NCI-H1694 treated with DMSO at 0.1 percent for 48 hours (cell line): ENCODE results near the gene C16orf74.

Source experiments
- DNase-seq: peaks from one replicate; lab custom pipeline; 2025; lab: John Stamatoyannopoulos, UW

The C16orf74 gene

DNA sequence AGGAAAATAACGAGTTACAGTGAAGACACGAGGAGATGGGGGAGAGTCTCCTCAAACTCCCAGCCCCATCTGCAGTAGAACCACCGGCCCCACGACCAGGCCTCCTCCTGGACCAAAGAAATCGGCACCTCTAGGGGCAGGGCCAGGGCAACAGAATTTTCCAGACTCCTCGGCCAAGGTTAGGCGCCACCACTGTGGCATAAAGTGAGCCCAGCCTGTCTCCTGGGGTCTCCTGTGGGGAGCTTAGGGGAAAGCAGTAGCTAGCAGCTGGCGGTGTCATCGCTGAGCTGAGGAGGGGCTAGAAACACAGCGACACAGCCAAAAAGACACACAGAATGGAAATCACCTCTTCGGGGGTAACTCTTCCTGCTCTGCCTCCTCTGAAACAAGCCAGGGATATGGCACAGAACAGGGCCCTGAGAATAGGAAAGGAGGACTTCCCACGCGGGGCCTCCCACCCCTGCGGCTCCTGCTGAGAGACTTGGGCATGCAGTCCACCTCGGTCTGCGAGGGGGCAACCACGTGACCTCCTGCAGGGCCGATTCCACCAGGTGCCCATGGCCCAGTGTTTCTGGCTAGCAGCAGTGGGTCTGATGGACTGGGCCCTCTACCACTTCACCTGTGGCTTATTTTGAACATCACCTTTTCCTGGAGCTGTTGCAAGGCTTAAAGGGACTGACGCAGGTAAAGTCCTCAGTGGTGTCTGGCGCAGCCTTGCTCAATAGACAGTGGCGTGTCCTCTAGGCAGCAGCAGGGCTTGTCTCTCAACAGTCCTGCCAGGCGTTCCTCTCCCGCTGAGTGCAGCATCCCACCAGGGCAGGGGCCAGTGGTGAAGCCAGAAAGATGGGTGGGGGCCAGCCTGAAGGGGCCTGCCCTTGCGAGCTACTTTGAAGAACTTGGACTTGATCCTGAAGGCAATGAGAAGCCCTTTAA lies 55.4 kb downstream of the C16orf74 start:
- DNase-seq = no peak

GRCh38 chr16:85690469-85691064 lies 60.3 kb downstream of the C16orf74 start:
- peak; percentile 58 for DNase-seq

DNA sequence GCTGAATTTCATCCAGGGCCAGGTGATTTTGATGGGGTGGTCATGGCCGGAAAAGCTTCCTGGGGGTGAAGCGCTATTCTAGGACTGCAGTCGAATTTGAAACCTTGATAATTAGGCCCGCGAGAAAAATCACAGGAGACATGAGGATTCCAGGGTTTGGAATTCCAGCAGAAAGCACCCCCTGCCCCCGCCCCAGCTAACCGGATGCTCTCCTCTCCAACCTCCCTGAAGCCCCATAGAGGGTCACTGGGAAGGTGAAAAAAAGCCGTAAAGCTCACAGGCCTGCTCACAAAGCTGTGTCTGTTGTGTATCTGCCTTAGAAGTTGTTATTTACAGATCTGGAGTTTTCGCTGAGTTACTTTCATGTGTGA lies 61.0 kb downstream of the C16orf74 start:
- DNase-seq = no peak

DNA sequence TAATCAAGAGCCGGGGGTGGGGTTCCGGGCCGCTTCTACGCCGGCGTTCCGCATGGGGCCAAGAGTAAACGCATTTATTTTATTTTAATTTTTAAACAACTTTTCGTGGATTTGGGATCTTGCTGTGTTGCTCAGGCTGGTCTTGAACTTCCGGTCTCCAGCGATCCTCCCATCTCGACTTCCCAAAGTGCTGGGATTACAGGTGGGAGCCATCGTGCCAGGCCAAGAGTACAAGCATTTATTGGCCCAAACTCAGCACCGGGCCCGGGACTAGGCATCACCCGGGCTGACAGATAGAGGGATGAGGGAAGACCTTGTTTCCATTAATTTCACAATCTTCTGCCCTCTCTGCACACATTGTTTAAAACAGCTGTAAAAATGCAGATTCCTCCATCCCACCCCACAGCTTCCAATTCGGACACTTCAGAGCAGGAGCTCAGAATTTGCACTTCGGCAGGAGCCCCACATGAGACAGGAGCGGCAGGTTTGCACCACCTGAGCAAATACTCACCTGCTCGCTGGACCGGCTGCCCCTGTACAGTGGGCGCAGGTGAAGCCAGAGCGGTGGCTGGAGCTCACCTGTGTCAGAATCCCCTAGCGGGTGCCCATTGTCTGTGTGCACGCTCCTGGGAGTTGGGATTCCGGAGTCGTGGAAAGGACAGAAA lies 61.5 kb downstream of the C16orf74 start:
- no peak for DNase-seq

DNA sequence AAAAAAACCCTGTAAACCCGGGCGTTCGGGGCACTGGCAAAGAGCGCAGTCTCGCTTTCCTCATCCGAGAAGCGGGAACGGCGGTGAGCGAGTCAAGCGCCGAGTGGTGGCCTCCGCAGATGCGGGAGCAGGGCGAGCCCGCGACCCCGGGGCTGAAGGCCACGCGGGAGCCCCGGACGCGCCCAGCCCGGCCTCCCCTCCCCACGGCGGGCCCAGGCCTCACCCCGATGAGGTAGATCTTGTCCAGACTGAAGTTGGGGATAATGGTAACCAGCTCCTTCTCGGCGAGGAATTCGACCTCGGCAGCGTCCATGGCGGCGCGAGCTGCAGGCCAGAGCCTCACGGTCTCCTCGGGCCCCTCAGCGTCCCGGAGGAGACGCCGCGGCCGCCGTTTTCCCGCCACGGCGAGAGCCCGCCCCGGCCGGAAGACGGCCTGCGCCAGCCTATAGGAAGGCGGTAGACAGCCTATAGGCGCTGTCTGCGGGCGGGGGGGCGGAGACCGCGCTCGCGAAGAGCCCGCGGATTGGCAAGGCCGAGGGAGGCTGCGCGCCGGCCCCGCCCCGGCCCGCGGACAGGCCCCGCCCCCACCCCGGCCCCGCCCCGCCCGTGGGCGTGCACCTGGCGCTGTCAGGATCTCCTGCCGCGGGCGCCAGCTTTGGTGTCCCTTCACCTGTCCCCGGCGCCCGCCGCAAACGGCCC lies 62.2 kb downstream of the C16orf74 start, which contains the start of gene GINS2:
Gene GINS2, minus strand, starts transcription at position 369 of the 699 bp plus-strand sequence. Its CDS starts 56 bp downstream, at position 313.
- DNase-seq = peak; percentile 91

DNA sequence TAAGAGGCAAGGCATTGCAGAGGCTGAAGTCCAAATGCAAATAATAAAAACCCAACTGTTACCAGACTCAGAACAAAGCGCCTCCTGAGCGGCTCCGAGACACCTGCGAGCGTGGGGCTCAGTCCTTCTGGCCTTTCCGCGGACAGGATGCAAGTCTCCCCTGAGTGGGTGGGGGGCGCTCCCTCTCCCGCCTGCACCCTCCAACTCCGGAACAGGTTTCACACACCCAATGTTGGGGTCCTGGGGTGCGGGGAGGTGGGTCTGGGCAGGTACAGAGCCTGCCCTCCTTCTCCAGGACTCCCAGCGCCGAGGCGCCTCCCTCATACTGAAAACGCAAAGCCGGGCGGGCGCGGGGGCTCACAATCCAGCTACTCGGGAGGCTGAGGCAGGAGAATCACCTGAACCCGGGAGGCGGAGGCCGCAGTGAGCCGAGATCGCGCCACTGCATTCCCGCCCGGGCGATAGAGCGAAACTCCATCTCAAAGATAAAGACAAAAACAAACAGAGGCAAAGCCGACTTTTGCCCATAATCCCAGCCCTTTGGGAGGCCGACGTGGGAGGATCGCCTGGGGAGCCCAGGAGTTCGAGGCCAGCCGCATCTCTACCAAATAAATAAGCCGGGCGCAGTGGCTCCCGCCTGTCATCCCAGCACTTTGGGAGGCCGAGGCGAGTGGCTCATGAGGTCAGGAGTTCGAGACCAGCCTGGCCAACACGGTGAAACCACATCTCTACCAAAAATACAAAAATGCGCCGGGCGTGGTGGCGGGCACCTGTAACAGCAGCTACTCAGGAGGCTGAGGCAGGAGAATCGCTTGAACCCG lies 63.0 kb downstream of the C16orf74 start:
- no peak for DNase-seq

DNA sequence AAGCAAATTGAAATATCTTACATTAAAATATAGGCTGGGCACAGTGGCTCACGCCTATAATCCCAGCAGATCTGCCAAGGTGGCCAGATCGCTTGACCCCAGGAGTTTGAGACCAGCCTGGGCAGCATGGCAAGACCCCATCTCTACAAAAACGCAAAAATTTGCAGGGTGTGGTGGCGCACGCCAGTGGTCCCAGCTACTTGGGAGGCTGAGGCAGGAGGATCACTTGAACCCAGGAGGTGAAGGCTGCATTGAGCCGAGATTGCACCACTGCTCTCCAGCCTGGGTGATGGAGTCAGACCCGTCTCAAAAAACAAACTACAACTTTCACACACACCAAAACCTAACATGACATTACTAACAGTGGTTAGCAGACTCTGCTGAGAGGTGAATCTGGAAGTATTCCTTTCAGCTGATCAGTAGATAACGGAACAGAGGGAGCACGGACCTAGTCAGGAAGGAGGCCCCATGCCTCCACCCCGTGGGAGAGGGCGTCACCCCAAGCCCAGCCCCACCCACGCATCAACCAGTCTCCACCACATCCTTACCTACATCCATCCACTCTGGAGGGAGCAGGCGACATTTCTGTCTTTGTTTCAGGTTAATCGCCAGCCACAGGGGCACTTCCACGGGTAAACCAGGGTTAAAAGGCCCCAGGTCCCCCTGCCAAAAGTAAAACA lies 63.8 kb downstream of the C16orf74 start:
- no peak for DNase-seq

DNA sequence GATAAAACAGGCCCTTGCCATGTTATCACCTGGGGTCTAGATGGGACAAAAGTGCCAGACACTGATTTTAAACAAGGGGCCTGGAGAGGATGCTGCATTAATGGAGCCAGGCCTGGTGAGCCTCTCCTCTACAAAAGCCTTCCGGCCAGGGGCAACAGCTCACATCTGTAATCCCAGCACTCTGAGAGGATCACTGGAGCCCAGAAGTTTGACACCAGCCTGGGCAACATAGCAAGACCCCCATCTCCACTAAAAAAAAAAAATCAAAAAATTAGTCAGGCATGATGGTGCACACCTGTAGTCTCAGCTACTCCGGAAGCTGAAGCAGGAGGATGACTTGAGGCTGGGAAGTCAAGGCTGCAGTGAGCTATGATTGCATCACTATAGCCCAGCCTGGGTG lies 65.6 kb downstream of the C16orf74 start:
- no peak for DNase-seq

- DNase-seq = no peak
Measured at GRCh38 chr16:85683363-85683762, 67.5 kb downstream of the C16orf74 start.

- no peak for DNase-seq
Measured at GRCh38 chr16:85682516-85682915, 68.4 kb downstream of the C16orf74 start.

DNA sequence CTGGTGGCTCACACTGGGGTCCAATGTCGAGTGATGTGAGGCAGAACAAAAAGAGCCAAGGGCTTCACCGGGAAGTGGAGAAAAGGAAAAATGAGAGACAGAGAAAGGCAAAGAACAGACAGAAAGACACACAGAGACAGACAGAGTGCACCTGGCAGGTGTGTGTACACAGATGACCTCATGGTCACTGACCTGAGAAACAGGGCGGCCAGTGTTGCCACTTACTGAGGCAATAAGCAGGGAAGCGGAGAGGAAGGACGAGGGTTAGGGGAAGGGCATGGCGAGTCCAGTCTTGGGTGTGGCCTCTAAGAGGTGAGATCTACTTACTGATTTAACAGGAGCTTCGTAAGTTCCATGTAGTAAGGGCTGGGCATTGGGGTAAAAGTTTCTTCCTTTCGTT lies 69.6 kb downstream of the C16orf74 start:
- DNase-seq = no peak

DNA sequence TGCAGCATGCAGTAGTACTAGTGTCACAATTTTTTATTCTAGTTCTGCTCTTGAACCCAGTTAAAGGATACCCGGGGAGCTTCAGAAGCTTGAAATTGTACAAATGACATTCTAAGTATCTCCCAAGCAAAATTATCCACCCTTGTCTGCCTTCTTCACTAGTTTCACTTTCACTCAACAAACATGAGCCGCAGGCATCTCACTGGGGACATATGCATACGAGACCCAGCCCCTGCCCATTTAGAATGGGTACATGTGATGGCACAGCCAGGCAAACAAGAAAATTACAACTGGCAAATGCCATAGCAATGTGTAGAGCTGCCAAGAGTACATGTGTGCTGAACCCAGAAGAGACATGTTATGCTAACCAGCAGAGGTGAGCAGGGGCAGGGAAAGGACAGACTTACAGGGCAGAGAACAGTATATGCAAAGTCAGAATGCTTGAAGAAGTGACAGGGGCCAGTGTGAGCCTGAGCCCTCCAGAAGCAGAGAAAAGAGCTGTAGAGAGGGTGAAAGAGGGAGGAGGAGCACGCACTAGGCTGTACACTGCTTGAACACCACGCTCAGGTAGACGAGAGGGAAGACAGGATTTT lies 70.4 kb downstream of the C16orf74 start:
- no peak for DNase-seq

DNA sequence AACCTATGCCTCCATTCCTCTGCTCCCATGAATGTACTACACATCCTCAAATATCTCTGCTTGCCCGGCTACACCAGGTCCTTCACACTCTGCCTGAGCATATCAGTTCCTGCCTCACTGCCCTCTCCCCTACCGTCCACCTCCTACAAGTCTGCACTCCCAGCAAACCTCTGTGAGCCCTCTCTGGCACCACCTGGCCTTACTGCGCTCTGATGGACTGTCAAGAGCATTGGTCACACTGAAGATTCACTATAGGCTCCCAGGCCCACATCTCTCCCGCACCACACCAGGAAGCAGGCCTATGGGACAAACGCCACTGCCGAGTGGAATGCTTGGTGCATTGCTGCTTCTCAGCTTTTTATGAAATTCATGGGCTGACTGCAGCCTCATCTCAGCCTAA lies 71.0 kb downstream of the C16orf74 start:
- no peak for DNase-seq

DNA sequence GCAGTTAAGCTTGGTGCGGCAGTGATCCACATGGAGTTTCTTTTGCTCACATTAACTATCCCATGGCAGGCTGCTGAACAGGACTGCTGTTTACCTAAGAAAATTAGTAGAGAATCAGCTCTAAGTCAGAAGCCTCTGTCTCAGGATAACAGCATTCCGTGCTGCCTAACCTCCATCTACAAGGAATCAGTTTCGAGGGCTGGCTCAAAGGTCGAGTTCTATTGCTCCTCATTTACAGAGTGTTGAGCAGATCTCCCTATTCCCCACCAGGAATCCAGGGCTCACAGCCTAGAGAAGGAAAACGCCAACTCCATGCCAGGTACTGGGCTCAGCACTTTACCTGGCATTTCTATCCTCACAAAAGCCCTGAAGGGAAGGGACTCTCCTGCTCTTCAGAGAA lies 72.1 kb downstream of the C16orf74 start:
- no peak for DNase-seq

DNA sequence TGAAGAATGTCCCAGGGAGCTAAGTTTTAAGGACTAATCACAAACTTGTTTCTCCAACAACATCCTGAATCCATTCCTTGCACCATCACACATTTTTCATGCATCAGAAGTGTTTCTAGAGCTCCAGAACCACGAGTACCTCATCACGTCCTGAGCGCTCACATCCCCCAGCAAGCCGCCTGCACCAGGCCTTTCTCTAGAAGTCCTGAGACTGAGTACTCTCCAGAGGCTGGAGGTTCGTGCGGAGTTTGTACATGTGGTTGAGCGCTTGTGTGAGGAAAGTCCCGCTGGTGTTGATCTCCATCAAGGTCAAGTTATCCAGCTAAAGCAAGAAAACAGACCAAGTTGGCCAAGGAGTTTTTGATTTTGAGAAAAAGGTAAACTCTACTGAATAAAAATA lies 72.9 kb downstream of the C16orf74 start:
- DNase-seq = no peak

DNA sequence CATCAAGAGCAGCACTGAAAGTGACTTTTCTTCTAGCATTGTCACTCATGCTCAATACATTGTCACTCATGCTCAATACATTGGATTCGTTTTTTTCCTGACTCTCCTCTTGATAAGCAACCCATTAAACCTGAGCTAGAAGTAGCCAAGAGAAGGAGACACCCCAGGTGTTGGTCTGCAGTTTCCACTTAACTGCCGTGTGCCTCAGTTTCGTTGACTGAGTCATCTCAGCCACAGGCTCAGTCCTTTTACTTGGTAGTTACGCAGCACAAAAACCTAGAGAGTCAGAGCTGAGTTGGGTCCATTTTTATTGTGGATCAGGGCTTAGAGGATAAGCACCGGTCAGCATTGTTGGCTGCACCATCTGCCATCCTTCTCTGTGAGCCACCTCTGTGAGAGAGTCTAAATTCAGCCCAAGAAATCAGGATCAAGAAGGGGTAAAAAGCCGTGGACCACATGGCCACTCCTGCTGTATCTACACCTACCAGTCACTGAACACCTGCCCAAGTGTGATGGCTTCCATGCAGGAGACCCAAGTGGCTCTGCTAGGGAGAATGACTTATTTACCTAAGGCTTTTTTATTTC lies 73.4 kb downstream of the C16orf74 start:
- DNase-seq = no peak

DNA sequence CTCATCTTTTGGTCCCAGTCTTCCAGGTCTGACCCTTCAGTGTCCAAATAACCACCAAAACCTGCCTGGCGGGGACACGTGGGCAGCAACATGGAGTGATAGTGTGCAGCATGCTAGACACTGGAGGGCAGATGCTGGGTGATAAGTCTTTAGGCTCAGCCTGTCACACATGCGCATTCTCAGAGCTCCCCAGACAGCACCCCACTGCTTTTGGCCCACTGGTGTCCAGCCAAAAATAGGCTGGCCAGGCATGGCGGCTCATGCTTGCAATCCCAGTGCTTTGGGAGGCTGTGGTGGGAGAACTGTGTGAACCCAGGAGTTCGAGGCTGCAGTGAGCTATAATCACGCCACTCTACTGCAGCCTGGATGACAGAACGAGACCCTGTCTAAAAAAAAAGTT lies 74.4 kb downstream of the C16orf74 start:
- DNase-seq = no peak

GRCh38 chr16:85675251-85675874 lies 75.5 kb downstream of the C16orf74 start:
- peak; percentile 32 for DNase-seq

DNA sequence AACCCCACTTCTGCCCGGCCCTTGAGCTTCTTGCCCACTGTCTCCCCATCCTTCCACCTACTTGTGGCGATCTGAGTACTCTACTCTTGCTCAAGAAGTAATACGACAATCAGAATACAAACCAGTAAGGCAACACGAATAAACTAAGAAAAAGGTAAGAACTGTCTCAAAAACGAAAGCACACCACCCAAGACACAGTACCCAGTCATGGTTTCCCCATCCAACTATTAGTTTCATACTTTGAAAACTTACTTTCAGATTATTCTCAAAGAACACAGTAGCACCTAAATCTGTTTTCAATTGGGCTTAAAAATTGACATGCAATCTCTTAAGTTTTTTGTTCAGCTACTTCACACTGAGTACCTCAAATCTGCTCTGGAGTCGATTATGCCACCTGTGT lies 76.1 kb downstream of the C16orf74 start:
- DNase-seq = no peak

- DNase-seq = peak; percentile 75
Measured at GRCh38 chr16:85674418-85674755, 76.5 kb downstream of the C16orf74 start.
